ENCODE results near the gene EZR. TPM values are rescaled to one million over a fixed set of nuclear protein-coding genes. Genes with fewer than 3 reads are reported as not detected.

Gene EZR
- total RNA-seq, 1 experiment from 2014 or later: 375 TPM

GRCh38 chr6:158805698-158806377 is 13.3 kb downstream of the EZR start:
- Histone ChIP-seq H2AK5ac (ENCODE audit: insufficient read length, low read length) (no peak overlapping the region), H2BK12ac (ENCODE audit: insufficient read length, low read depth, low read length) (no peak overlapping the region), H3K4me1 (ENCODE audit: insufficient read depth, low read length) (peaks cover 14% of the 10 kb centered on the region), H3K18ac (ENCODE audit: insufficient read length, low read depth, low read length) (no peak overlapping the region), H3K27me3 (ENCODE audit: insufficient read depth, low read length) (no peaks in the 10 kb centered on the region), H2BK120ac (ENCODE audit: low read depth, low read length, poor library complexity, severe bottlenecking) (no peak overlapping the region), H4K8ac (replicated peaks; ENCODE audit: insufficient read length, low read depth, low read length) (no peak overlapping the region), H3K79me2 (ENCODE audit: insufficient read depth, low read length) (peaks cover 68% of the 10 kb centered on the region), H3K9ac (ENCODE audit: extremely low read depth, insufficient read length, low read length) (no peak overlapping the region), H3K79me1 (ENCODE audit: insufficient read depth, low read depth, low read length, poor library complexity, severe bottlenecking) (no peaks in the 10 kb centered on the region), H4K91ac (ENCODE audit: insufficient read length, low read depth, low read length) (no peak overlapping the region), H2AFZ (ENCODE audit: low read length) (no peak overlapping the region), H2BK20ac (ENCODE audit: low read depth, low read length, poor library complexity, severe bottlenecking) (no peak overlapping the region), H3K4me2 (ENCODE audit: insufficient read depth, insufficient read length, low read length) (no peak overlapping the region), H2BK5ac (ENCODE audit: insufficient read length, low read length) (no peak overlapping the region), H3T11ph (ENCODE audit: low read length) (no peak overlapping the region), H4K20me1 (ENCODE audit: control insufficient read depth, insufficient read depth, insufficient read length) (no peaks in the 10 kb centered on the region), H3K23ac (ENCODE audit: insufficient read length, low read depth, low read length) (no peak overlapping the region), H3K14ac (ENCODE audit: insufficient read depth, low read length) (no peak overlapping the region), H4K5ac (ENCODE audit: insufficient read length, low read depth, low read length) (no peak overlapping the region), H3K4ac (ENCODE audit: low read depth, low read length) (no peak overlapping the region), H3K27ac (ENCODE audit: insufficient read length, low read depth, low read length) (no peak overlapping the region), H3K23me2 (ENCODE audit: insufficient read length, low read depth, low read length, poor library complexity, severe bottlenecking) (no peaks in the 10 kb centered on the region), H2BK15ac (ENCODE audit: low read depth, low read length) (no peak overlapping the region), H3K9me3 (ENCODE audit: control insufficient read depth, low read depth, low read length) (no peaks in the 10 kb centered on the region), H3K56ac (ENCODE audit: insufficient read length, low read depth, low read length) (no peak overlapping the region)
- Mint-ChIP-seq H3K4me3 (no peak overlapping the region; a peak in 1 of 5 replicates), H3K27ac (peak overlapping the region; percentile 27 to 75 (median 45); a peak in 5 of 7 replicates), H3K9me3 (no peaks in the 10 kb centered on the region), H3K36me3 (ENCODE audit: insufficient read depth in 1 of 3, low read depth in 3 of 3) (peaks cover 4 to 70% (median 48%) of the 10 kb centered on the region in 3 experiments; a peak in 6 of 7 replicates), H3K27me3 (ENCODE audit: low read depth) (no peaks in the 10 kb centered on the region), H3K4me1 (peaks cover 81% of the 10 kb centered on the region in 2 experiments)
- WGBS (ENCODE audit: extremely low coverage, insufficient read length, low lambda C conversion rate): no CpG with 5 or more reads among the region's 5 CpGs
- no peak for TF ChIP-seq CTCF (conservative IDR thresholded peaks at IDR 0.05)
- no peak for DNase-seq
